Measurements from ENCODE around the gene LPP. TPM values are rescaled to one million over a fixed set of nuclear protein-coding genes. Genes with fewer than 3 reads are reported as not detected.

The LPP gene
- total RNA-seq, 1 experiment from 2014 or later, result 22.1 TPM

- no peak for DNase-seq (ENCODE audit: low spot score)
Measured at GRCh38 chr3:188539631-188540194, 385.8 kb downstream of the LPP start.

- DNase-seq (ENCODE audit: low spot score), result peak; percentile 12
Measured at GRCh38 chr3:188542196-188542595, 388.2 kb downstream of the LPP start.

- no peak for DNase-seq (ENCODE audit: low spot score)
Measured at GRCh38 chr3:188544012-188544411, 390.1 kb downstream of the LPP start.

- DNase-seq (ENCODE audit: low spot score), result peak; percentile 52
Measured at GRCh38 chr3:188546835-188547670, 393.1 kb downstream of the LPP start.

GRCh38 chr3:188553569-188553968 is 399.6 kb downstream of the LPP start:
- DNase-seq (ENCODE audit: low spot score), result no peak

- no peak for DNase-seq (ENCODE audit: low spot score)
Measured at GRCh38 chr3:188554404-188554803, 400.4 kb downstream of the LPP start.

- no peak for DNase-seq (ENCODE audit: low spot score)
Measured at GRCh38 chr3:188557235-188557634, 403.3 kb downstream of the LPP start.

- DNase-seq (ENCODE audit: low spot score), result no peak
Measured at GRCh38 chr3:188558343-188559071, 404.6 kb downstream of the LPP start.

GRCh38 chr3:188559072-188559429 is 405.1 kb downstream of the LPP start:
- no peak for DNase-seq (ENCODE audit: low spot score)

GRCh38 chr3:188559856-188560255 is 405.9 kb downstream of the LPP start:
- DNase-seq (ENCODE audit: low spot score), result no peak

GRCh38 chr3:188562144-188562543 is 408.2 kb downstream of the LPP start:
- DNase-seq (ENCODE audit: low spot score), result no peak

GRCh38 chr3:188567478-188568195 is 413.7 kb downstream of the LPP start:
- DNase-seq (ENCODE audit: low spot score), result no peak

- DNase-seq (ENCODE audit: low spot score), result no peak
Measured at GRCh38 chr3:188568736-188569135, 414.8 kb downstream of the LPP start.

GRCh38 chr3:188571531-188572095 is 417.7 kb downstream of the LPP start:
- DNase-seq (ENCODE audit: low spot score), result no peak

GRCh38 chr3:188573291-188573940 is 419.5 kb downstream of the LPP start:
- DNase-seq (ENCODE audit: low spot score), result no peak

- DNase-seq (ENCODE audit: low spot score), result no peak
Measured at GRCh38 chr3:188573956-188574355, 420.0 kb downstream of the LPP start.

GRCh38 chr3:188574885-188575284 is 420.9 kb downstream of the LPP start:
- no peak for DNase-seq (ENCODE audit: low spot score)

GRCh38 chr3:188575501-188575900 is 421.5 kb downstream of the LPP start:
- no peak for DNase-seq (ENCODE audit: low spot score)

- no peak for DNase-seq (ENCODE audit: low spot score)
Measured at GRCh38 chr3:188577539-188577938, 423.6 kb downstream of the LPP start.

GRCh38 chr3:188578576-188579363 is 424.8 kb downstream of the LPP start:
- DNase-seq (ENCODE audit: low spot score), result no peak

All from HT-29 (cell line).